GM12878 (cell line): ENCODE results near the gene DNAAF6. TPM values are rescaled to one million over a fixed set of nuclear protein-coding genes. Genes with fewer than 3 reads are reported as not detected.

Source experiments
- ATAC-seq: fragments of 200-7000 bp; cut with Tn5 transposase; 3 replicates; pipeline ENCODE4 v1.9.1; 2020; ENCODE audit warnings: mild to moderate bottlenecking, moderate library complexity
- BruUV-seq: library from RNA; stranded (reverse); fragments of 400-500 nt; replicated peaks from 2 replicates; lab custom pipeline; 2021; lab: Mats Ljungman, UMichigan
- CTCF ChIA-PET: fragments of 300-600 bp; sonication (Branson Sonifier 250); formaldehyde crosslinking; extraction: SDS; loops from one replicate; lab custom pipeline; 2021; ENCODE audit warnings: inconsistent platforms; lab: Yijun Ruan, JAX
- POLR2A ChIA-PET: fragments of 350-600 bp; formaldehyde crosslinking; extraction: SDS; loops from one replicate; lab custom pipeline; 2021; ENCODE audit warnings: inconsistent platforms; lab: Charles Lee
- RAD21 ChIA-PET: fragments of 300-600 bp; sonication (Branson Sonifier 250); formaldehyde crosslinking; loops from one replicate; lab custom pipeline; 2023; ENCODE audit warnings: antibody characterized with exemption; ENCODE audit not compliant: unreplicated experiment; lab: Charles Lee
- SMC1A ChIA-PET: fragments of 300-600 bp; sonication (Branson Sonifier 250); formaldehyde crosslinking; loops from one replicate; lab custom pipeline; 2023; ENCODE audit not compliant: unreplicated experiment, uncharacterized antibody; lab: Charles Lee
- DNase-seq: peaks from one replicate; pipeline ENCODE4 v3.0.0-alpha.2; 2011; ENCODE audit warnings: low read depth, low spot score
- FAIRE-seq: peaks from 3 replicates; lab custom pipeline; 2011; peaks lifted over from hg19 to GRCh38; lab: Jason Lieb, UNC
- H2AFZ ChIP-seq: 2 replicates; pipeline ENCODE4 v1.6.0; 2011; ENCODE audit warnings: low read depth, low read length, control low read depth; ENCODE audit not compliant: control insufficient read depth
- H3K27ac ChIP-seq: 2 replicates; pipeline ENCODE4 v1.5.1; 2011; ENCODE audit warnings: control low read depth; ENCODE audit not compliant: control insufficient read depth, insufficient read depth
- H3K27me3 ChIP-seq, 2 experiments: replicated peaks in 1 of 2; 2 replicates each; pipeline versions ENCODE4 v1.6.0 to v1.6.1; 2011; ENCODE audit warnings: low read length in 1 of 2; ENCODE audit not compliant: control insufficient read depth in 2 of 2, insufficient read depth in 2 of 2
- H3K36me3 ChIP-seq, 2 experiments: 2 replicates each; pipeline ENCODE4 v1.5.1; 2011; ENCODE audit warnings: low read length in 1 of 2; ENCODE audit not compliant: control insufficient read depth in 2 of 2, insufficient read depth in 2 of 2
- H3K4me1 ChIP-seq: 2 replicates; pipeline ENCODE4 v1.6.1; 2011; ENCODE audit warnings: mild to moderate bottlenecking, low read length, moderate library complexity, mixed read lengths; ENCODE audit not compliant: control insufficient read depth, insufficient read depth
- H3K4me2 ChIP-seq: 2 replicates; pipeline ENCODE4 v1.6.0; 2011; ENCODE audit warnings: control low read depth; ENCODE audit not compliant: control insufficient read depth, insufficient read depth
- H3K4me3 ChIP-seq: fragments of 200-600 bp; sonication (generic); 2 replicates; pipeline ENCODE4 v1.5.1; 2016
- H3K79me2 ChIP-seq: 2 replicates; pipeline ENCODE4 v1.6.0; 2011; ENCODE audit warnings: low read length; ENCODE audit not compliant: control insufficient read depth, insufficient read depth
- H3K9ac ChIP-seq: 2 replicates; pipeline ENCODE4 v1.8.0; 2011; ENCODE audit warnings: low read length, control low read depth, mixed read lengths; ENCODE audit not compliant: control insufficient read depth, insufficient read depth
- H3K9me3 ChIP-seq: replicated peaks from 3 replicates; pipeline ENCODE4 v1.5.1; 2011; ENCODE audit warnings: mild to moderate bottlenecking, low read length; ENCODE audit not compliant: control insufficient read depth, insufficient read depth
- H4K20me1 ChIP-seq: 2 replicates; pipeline ENCODE4 v1.6.0; 2011; ENCODE audit not compliant: control insufficient read depth, insufficient read depth
- BCL11A ChIP-seq: IDR thresholded peaks from 2 replicates; pipeline ENCODE4 v1.6.1; 2011; ENCODE audit warnings: low read depth, low read length
- EGR1 ChIP-seq, 2 experiments: IDR thresholded peaks; 1 replicate in 1 of 2; 2 replicates in 1 of 2; pipeline ENCODE4 v1.6.1; 2011 to 2012; ENCODE audit warnings: low read depth in 2 of 2, low read length in 2 of 2, borderline replicate concordance in 1 of 2, mild to moderate bottlenecking in 1 of 2, moderate library complexity in 1 of 2
- IKZF2 ChIP-seq, 2 experiments: fragments of 450-650 bp; IDR thresholded peaks; 2 replicates each; pipeline ENCODE4 v1.6.1; 2017; ENCODE audit warnings: mild to moderate bottlenecking in 2 of 2, moderate library complexity in 2 of 2
- MEF2B ChIP-seq: fragments of 450-650 bp; IDR thresholded peaks from 2 replicates; pipeline ENCODE4 v1.6.1; 2018; ENCODE audit warnings: mild to moderate bottlenecking, moderate library complexity; ENCODE audit not compliant: partially characterized antibody, poor library complexity, severe bottlenecking
- MTA2 ChIP-seq: fragments of 450-650 bp; IDR thresholded peaks from 2 replicates; pipeline ENCODE4 v1.6.1; 2016; ENCODE audit warnings: low read depth, mild to moderate bottlenecking, moderate library complexity
- MXI1 ChIP-seq: fragments of 150-350 bp; IDR thresholded peaks from 2 replicates; pipeline ENCODE4 v1.6.1; 2011; ENCODE audit warnings: low read depth, mild to moderate bottlenecking, inconsistent platforms, low read length, improper control_type of control experiment
- NR2F1 ChIP-seq: fragments of 450-650 bp; conservative IDR thresholded peaks from 2 replicates; pipeline ENCODE4 v1.6.1; 2017; ENCODE audit warnings: mild to moderate bottlenecking
- SMAD1 ChIP-seq: fragments of 450-650 bp; IDR thresholded peaks from 2 replicates; pipeline ENCODE4 v1.6.1; 2018; ENCODE audit warnings: mild to moderate bottlenecking, low read depth; ENCODE audit not compliant: partially characterized antibody
- SMAD5 ChIP-seq: IDR thresholded peaks from 2 replicates; pipeline ENCODE4 v1.6.1; 2016; ENCODE audit warnings: antibody characterized with exemption, low read depth
- ZBTB11 ChIP-seq: fragments of 450-650 bp; formaldehyde crosslinking; IDR thresholded peaks from 2 replicates; pipeline ENCODE4 v1.5.0; 2022; ENCODE audit warnings: mild to moderate bottlenecking, missing genetic modification characterization
- ZNF274 ChIP-seq: IDR thresholded peaks from one replicate; pipeline ENCODE4 v1.8.0; 2011; ENCODE audit not compliant: insufficient read length, insufficient read depth
- ZSCAN29 ChIP-seq: fragments of 450-650 bp; IDR thresholded peaks from 2 replicates; pipeline ENCODE4 v1.6.1; 2017; ENCODE audit warnings: mild to moderate bottlenecking, moderate library complexity
- WGBS: methylation state at CpG from one replicate; pipeline ENCODE4 v1.1.6; 2016; ENCODE audit warnings: low lambda C conversion rate; ENCODE audit not compliant: insufficient replicate concordance, insufficient coverage; ENCODE audit errors: missing lambda C conversion rate; 5-methylcytosine and 5-hydroxymethylcytosine counted together
- in situ Hi-C: fragments of 300-500 bp; cut with MboI; formaldehyde crosslinking; loops from 9 replicates; pipeline ENCODE4 v1.14.3; 2018; ENCODE audit warnings: mixed read lengths
- intact Hi-C: fragments of 100-400 bp; cut with micrococcal nuclease; formaldehyde crosslinking; loops from one replicate; pipeline ENCODE4 v1.14.2; 2022; ENCODE audit not compliant: unreplicated experiment
- polyA plus RNA-seq, 11 experiments: library from polyadenylated mRNA; depleted of rRNA in 4 of 11; unstranded in 6 of 11; stranded (reverse) in 5 of 11; fragments of >200 nt; fragmentation: Nextera tagmentation in 4 of 11; fragmentation: Illumina TruSeq in 1 of 11; extraction: Ambion mirVana in 4 of 11; extraction: Trizol in 1 of 11; gene quantifications; 1 replicate in 1 of 11; 2 replicates in 10 of 11; pipeline versions ENCODE4 v1.2.1 to v1.2.3, GENCODE V29; 2011 to 2016; ENCODE audit warnings: inconsistent platforms in 2 of 11, missing spikeins in 2 of 11, low read depth in 1 of 11
- total RNA-seq, 4 experiments: library from RNA; depleted of rRNA in 3 of 4; stranded (reverse); fragments of >200 nt in 3 of 4; fragmentation: Illumina TruSeq in 1 of 4; extraction: Trizol in 1 of 4; gene quantifications; 2 replicates each; pipeline versions ENCODE4 v1.2.1 to v1.2.3, GENCODE V29; 2013 to 2021
- TF ChIP-seq, protein P1 (sequence below): IDR thresholded peaks from 2 replicates; pipeline ENCODE4 v1.6.1; 2012; ENCODE audit warnings: low read depth, low read length, improper control_type of control experiment

DNAAF6 gene
- total and polyA plus RNA-seq, 10 of the 15 experiments (the other 5 are each of a cell fraction or from before 2014, with no cell fraction given): not detected

GRCh38 chrX:107199491-107199890, 6.9 kb upstream of the DNAAF6 start:
- no peaks in the 10 kb centered on the region for H3K36me3 ChIP-seq
- no peaks in the 10 kb centered on the region for H4K20me1 ChIP-seq
- ChIA-PET RAD21 (no interaction called here), SMC1A (no interaction called here), CTCF (no interaction called here), POLR2A (no interaction called here)
- H3K27me3 ChIP-seq: no peaks in the 10 kb centered on the region
- no peak for DNase-seq
- WGBS: 58% methylated on average over 3 of the region's 3 CpGs
- no TSS peak for BruUV-seq
- TF ChIP-seq EGR1 (IDR thresholded peaks at IDR 0.05; ENCODE audit: borderline replicate concordance in 1 of 2, low read depth in 2 of 2, low read length in 2 of 2) (no peak), MXI1 (no peak)
- no peak for ATAC-seq
- H3K4me2 ChIP-seq: no peak overlapping the region
- no peak overlapping the region for H3K4me3 ChIP-seq
- no peak overlapping the region for H3K27ac ChIP-seq
- H3K9me3 ChIP-seq: no peaks in the 10 kb centered on the region
- in situ Hi-C loops (no loop called here), intact Hi-C loops (no loop called here)
- no peak overlapping the region for H2AFZ ChIP-seq
- no peaks in the 10 kb centered on the region for H3K79me2 ChIP-seq
- H3K4me1 ChIP-seq: no peaks in the 10 kb centered on the region
- no peak for FAIRE-seq
- H3K9ac ChIP-seq: no peak overlapping the region

- POLR2A ChIA-PET: no interaction called here
- BruUV-seq: TSS peak; percentile 57
- H3K9me3 ChIP-seq: no peaks in the 10 kb centered on the region; the same call in 2 of the 3 replicates
- no peaks in the 10 kb centered on the region for H3K4me1 ChIP-seq
- 59% methylated on average over 6 of the region's 6 CpGs for WGBS
- no peaks in the 10 kb centered on the region for H3K36me3 ChIP-seq
- no peak overlapping the region for H3K27ac ChIP-seq
- no peak overlapping the region for H3K4me3 ChIP-seq
- FAIRE-seq: no peak
- RAD21 ChIA-PET: no interaction called here
- H3K79me2 ChIP-seq: no peaks in the 10 kb centered on the region
- no peak overlapping the region for H3K4me2 ChIP-seq
- SMC1A ChIA-PET: no interaction called here
- no peak for DNase-seq
- H3K9ac ChIP-seq: no peak overlapping the region
- TF ChIP-seq MTA2 (no peak), MEF2B (no peak), SMAD1 (no peak), IKZF2 (IDR thresholded peaks at IDR 0.05) (no peak), ZBTB11 (no peak), NR2F1 (no peak), ZSCAN29 (no peak), SMAD5 (no peak), BCL11A (no peak), ZNF274 (no peak)
- TF ChIP-seq, protein P1, sequence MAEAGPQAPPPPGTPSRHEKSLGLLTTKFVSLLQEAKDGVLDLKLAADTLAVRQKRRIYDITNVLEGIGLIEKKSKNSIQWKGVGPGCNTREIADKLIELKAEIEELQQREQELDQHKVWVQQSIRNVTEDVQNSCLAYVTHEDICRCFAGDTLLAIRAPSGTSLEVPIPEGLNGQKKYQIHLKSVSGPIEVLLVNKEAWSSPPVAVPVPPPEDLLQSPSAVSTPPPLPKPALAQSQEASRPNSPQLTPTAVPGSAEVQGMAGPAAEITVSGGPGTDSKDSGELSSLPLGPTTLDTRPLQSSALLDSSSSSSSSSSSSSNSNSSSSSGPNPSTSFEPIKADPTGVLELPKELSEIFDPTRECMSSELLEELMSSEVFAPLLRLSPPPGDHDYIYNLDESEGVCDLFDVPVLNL: no peak
- intact Hi-C loops: no loop called here
- no peak for ATAC-seq
- H4K20me1 ChIP-seq: no peaks in the 10 kb centered on the region
- in situ Hi-C loops: no loop called here
- H2AFZ ChIP-seq: no peak overlapping the region
- CTCF ChIA-PET: interaction anchor here (0.8 to 1.0 kb wide), 2 partner anchors 11 to 36 kb away, joined by 3 read pairs; no protein-coding TSS in a partner anchor
- H3K27me3 ChIP-seq: no peaks in the 10 kb centered on the region
These were observed 2.3 kb upstream of the DNAAF6 start for GRCh38 chrX:107204068-107204605.
